Renal pelvis (tissue), 4 donors: ENCODE results near the gene PXT1. TPM values are rescaled to one million over a fixed set of nuclear protein-coding genes. Genes with fewer than 3 reads are reported as not detected.
"Not testable (repeated sequence)": the region's sequence is repeated elsewhere in the genome, so short reads cannot be mapped to it uniquely, and the experiment has no call there.

Experiments used
- DNase-seq: peaks from one replicate; pipeline ENCODE4 v3.0.0-alpha.2; 2013
- polyA plus RNA-seq, 3 donors: library from polyadenylated mRNA; unstranded; fragments of 120-200 nt; gene quantifications; one replicate each; pipeline ENCODE4 v1.2.1, GENCODE V29; 2013; ENCODE audit not compliant: insufficient read length in 3 of 3

Gene PXT1
- polyA plus RNA-seq, 3 donors, result 0.06 TPM; not detected in 2

GRCh38 chr6:36370638-36371037 lies 72.0 kb downstream of the PXT1 start:
- no peak for DNase-seq

DNA sequence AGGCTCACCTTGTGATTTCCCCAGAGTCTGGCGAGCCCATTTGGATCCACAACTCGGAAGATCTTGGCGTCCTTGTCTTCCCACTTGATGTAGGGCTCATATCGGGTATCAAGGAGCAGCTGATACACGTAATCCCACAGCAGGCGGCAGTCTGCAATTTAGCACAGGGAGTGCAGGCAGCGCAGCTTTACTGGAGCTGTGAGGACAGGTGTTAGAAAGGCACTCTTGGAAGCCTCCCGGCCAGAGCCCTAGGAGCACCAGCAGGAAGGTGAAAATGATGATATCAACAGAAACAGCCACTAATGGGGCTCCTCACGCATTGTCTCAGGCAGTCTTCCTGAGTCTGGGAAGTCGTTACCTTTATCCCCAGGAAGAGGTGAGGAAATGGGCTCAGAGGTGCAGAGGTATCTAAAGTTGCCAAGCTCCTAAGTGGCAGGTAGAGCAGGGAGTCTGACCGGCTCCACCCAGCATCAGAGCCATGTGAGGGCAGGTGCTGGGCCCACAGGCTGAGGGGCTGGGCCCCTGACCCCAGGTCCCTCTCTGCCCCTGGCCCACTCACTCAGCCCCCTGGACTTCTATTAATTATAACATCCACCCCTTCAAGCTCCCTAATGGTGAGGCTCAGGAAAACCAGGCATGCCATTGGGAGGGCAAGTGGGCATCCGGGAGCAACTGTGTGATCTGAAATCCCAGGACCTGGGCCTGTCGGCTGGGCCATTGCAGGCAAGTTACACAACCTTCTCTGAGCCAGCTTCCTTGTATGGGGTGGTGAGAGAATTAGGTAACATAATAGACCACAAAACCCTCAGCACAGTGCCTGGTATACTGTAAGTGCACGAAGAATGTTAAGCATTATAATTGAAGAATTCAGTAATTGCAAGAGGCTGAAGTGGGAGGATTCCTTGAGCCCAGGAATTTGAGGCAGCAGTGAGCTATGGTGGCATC lies 73.5 kb downstream of the PXT1 start:
- DNase-seq, result no peak

DNA sequence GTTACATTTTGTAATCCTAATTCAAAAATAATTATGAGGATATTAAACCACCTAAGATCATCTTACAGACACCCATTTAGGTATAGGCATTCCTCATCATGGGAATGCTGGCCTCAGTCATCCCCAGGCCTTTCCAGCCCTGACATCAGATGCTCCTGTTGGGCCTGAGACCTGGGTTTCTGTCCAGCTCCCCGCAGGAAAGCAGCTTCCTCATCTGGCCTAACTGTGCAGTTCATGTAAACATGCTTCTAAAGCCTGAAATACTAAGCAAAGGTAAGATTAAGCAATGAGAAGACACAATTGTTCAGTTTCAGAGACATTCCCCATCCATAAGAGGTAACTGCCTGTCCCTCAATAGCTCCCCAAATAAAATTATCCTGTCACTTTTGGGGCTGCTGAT lies 74.2 kb downstream of the PXT1 start:
- DNase-seq, result no peak

GRCh38 chr6:36367743-36368142 lies 74.9 kb downstream of the PXT1 start:
- no peak for DNase-seq

- DNase-seq, result no peak
Measured at GRCh38 chr6:36364669-36365479, 77.8 kb downstream of the PXT1 start.

DNA sequence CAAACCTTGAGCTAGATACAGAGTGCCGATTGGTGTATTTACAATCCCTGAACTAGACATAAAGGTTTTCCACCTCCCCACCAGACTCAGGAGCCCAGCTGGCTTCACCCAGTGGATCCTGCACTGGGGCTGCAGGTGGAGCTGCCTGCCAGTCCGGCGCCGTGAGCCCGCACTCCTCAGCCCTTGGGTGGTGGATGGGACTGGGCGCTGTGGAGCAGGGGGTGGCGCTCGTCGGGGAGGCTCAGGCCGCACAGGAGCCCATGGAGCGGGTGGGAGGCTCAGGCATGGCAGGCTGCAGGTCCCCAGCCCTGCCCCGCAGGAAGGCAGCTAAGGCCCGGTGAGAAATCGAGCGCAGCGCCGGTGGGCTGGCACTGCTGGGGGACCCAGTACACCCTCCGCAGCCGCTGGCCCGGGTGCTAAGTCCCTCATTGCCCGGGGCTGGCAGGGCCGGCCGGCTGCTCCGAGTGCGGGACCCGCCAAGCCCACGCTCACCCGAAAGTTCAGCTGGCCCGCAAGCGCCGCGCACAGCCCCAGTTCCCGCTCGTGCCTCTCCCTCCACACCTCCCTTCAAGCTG lies 78.5 kb downstream of the PXT1 start:
- DNase-seq, result not testable (repeated sequence)

DNA sequence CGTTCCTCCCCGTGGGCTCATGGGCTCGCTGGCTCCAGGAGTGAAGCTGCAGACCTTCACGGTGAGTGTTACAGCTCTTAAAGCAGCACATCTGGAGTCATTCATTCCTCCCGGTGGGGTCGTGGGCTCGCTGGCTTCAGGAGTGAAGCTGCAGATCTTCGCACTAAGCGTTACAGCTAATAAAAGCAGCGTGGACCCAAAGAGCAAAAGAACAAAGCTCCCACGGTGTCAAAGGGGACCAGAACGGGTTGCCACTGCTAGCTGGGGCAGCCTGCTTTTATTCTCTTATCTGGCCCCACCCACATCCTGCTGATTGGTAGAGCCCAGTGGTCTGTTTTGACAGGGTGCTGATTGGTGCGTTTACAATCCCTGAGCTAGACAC lies 79.3 kb downstream of the PXT1 start:
- not testable (repeated sequence) for DNase-seq

DNA sequence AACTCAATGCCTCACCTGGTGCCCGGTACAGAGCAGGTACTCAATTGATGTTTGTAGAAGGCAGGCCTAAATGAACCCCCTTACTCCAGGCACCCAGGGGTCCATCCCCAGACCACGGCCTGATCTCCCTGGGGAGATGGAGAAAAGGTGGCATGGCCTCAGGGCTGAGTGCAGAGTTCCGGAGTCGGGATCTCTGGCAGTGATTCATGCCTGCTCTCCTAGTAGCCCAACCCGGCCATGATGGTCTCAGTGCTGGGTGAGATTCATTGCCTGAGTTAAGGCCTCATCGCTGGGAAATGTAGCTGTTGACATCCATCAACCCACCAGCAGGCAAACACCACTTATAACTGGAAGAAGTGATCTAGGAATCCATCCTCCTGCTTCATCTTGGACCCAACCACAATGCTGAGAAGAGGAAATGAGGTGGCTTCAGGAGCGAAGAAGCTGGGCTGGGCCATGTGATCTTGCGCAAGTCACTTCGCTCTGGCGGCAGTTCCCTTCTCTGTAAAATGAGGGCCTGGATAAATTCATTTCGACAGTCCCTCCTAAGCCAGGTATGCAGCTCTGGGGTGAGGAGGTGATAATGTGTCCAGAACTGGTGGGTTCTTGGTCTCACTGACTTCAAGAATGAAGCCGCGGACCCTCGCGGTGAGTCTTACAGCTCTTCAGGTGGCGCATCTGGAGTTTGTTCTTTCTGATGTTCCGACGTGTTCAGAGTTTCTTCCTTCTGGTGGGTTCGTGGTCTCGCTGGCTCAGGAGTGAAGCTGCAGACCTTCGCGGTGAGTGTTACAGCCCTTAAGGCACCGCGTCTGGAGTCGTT lies 79.9 kb downstream of the PXT1 start:
- DNase-seq, result no peak

DNA sequence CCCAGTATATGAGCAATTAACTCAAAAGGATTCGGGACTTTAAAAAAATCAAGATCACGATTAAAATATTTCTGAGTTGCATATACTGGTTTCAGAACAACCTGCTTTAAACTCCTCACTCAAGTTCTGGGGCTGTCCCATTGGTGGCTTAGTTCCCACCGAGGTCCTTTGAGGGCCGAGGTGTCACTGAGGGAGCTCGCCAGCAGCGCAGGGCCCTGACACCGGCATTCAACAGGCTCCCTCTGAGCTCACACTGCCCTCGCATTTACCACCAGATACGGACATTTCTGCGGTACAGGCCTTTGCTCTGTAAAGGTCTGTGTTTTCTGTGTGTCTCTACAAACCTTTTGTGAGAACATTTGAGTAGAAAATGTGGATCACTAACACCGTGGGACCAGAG lies 81.6 kb downstream of the PXT1 start:
- DNase-seq, result no peak

GRCh38 chr6:36360241-36361054 lies 82.2 kb downstream of the PXT1 start:
- peak; percentile 84 for DNase-seq

DNA sequence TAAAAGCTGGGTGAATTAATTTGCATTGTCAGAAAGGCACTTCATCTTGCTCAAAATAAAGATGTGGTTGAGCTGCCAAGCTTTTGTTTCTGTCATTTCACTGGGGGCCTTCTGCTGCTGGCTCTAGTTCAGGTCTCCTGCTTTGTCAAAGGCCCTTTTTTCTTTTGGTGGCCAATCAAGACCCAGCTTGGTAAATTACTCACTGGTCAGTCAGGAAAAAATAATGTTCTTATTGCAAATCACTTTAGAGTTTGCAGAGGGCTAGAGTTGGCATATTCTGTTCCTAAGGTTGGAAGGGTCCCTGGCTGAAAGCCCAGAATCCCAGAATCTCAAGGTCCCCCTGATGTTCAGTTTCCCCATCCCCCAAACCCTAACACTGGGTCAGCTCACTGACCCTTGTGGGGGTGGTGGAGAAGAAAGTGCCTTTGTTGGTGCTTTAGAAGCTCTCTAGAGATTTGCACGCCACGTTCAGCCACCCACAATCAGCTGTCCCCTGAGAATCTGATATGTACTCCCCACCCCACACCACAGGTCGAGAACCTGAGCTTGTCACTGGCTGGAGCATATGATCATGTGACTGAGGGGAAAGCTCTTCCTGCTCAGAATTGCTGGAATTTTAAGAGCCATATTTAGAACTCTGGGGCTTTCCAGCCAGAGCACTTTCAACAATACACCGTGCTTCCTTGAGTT lies 84.3 kb downstream of the PXT1 start:
- no peak for DNase-seq

DNA sequence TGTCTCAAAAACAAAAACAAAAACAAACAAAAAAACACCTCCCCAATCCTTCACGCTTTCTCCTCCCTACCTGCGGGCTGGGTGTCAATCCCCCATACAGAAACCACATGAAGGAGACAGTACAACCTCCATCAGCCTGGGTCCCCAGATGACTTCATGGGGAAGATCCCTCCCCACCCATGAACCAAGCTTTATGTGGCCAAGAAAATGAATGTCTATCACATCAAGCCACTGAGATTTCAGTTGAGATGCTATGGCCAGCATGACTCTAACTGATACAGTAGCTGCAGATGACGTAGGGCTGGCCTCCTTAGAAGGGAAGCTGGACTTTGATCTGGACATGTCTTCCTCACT lies 84.8 kb downstream of the PXT1 start:
- DNase-seq, result no peak

GRCh38 chr6:36355819-36356218 lies 86.8 kb downstream of the PXT1 start:
- no peak for DNase-seq

- no peak for DNase-seq
Measured at GRCh38 chr6:36353411-36353915, 89.2 kb downstream of the PXT1 start.

- no peak for DNase-seq
Measured at GRCh38 chr6:36352477-36353157, 90.0 kb downstream of the PXT1 start.

DNA sequence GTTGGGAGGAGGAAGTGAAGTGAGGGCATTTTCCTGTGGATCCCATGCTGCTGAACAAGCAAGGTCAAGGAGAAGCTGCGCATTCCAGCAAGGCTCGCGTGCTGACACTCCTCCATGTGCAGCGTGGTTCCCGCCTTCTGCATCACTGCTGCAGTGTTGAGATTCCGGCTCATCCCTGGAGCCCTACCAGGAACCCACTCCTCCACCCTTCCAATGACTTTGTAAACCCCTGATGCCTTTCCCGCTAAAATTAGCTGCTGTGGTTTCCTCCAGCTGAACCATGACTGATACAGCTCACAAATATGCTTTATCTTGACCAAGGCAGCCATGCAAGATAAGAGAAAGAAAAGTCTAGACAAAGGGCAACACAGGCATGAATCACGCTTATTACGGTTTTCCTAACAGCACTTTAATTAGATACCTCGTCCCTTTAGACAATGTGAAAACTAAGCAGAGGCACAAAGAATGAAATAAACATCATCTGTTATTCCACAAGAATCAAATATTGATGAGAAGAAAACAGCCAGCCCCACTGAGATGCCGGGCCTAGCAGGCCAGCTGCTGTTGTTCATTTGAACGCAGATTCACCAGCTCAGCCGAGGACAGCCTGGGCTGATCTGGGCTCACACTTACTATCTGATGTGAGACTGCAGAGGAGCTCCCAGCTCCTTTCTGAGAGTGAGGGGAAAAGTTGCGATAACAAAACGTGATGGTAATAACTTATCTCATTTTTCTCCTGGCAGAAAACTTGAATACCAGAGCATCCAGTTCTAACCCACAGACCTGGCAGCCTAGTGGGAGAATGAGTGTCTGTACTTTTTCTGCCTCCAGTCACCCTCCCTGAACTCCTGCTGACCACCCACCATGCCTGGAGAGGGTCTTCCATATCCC lies 91.7 kb downstream of the PXT1 start:
- DNase-seq, result no peak

DNA sequence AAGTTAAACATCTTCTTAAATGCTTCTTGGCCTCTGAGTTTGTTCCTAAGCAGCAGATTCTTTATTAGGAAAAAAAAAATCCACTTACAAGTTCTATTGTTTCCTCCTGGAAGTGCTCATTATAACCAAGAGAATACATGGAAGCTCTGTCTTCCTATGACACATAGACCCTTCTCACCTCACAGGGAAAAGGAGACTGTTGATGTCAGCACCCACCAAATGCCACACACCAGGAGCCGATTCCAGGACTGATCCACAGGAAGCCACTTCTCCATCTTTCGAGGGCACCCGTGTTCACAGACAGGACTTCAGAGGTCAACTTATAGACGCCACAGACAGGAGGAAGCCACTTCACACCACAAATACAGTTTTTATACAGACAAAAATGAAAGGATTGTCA lies 92.6 kb downstream of the PXT1 start:
- DNase-seq, result no peak

GRCh38 chr6:36349240-36349639 lies 93.4 kb downstream of the PXT1 start:
- DNase-seq, result no peak
